Measurements from ENCODE around the gene LAGE3. TPM values are rescaled to one million over a fixed set of nuclear protein-coding genes. Genes with fewer than 3 reads are reported as not detected.

The LAGE3 gene
- total and polyA plus RNA-seq, 10 donors, result 11.8 to 27.7 (median 19.4) TPM

- no peaks in the 10 kb centered on the region for H3K9me3 ChIP-seq
- TF ChIP-seq POLR2A (IDR thresholded peaks at IDR 0.05) (no peak), POLR2AphosphoS5 (IDR thresholded peaks at IDR 0.05) (no peak), CTCF (IDR thresholded peaks at IDR 0.05 in 8 of 11, conservative IDR thresholded peaks at IDR 0.05 in 3 of 11) (no peak)
- no peaks in the 10 kb centered on the region for H3K27me3 ChIP-seq (replicated peaks in 1 of 7)
- 62 to 77% (median 67%) methylated on average over 23 to 24 of the region's 24 CpGs for WGBS, 5 donors
- peak overlapping the region in 6 of 8 donors; percentile 40 to 70 (median 52) for H3K4me3 ChIP-seq
- DNase-seq, result peak; percentile 79
- intact Hi-C loops (cut with DNase I; ENCODE audit: low total_unique reads), result no loop called here
- H3K36me3 ChIP-seq, result peaks cover 0 to 4% (median 0%) of the 10 kb centered on the region in 6 donors
- H3K4me1 ChIP-seq, result peaks cover 0 to 24% (median 8%) of the 10 kb centered on the region in 6 donors
- H3K27ac ChIP-seq, result peak overlapping the region; percentile 75 to 92 (median 88)
Measured at GRCh38 chrX:154477891-154478477, 1.1 kb downstream of the LAGE3 start.

GRCh38 chrX:154476821-154477220 is 2.3 kb downstream of the LAGE3 start:
- Histone ChIP-seq H3K27ac (no peak overlapping the region), H3K36me3 (peaks cover 0 to 16% (median 0%) of the 10 kb centered on the region in 6 donors), H3K4me1 (peaks cover 0 to 24% (median 8%) of the 10 kb centered on the region in 6 donors), H3K4me3 (no peak overlapping the region), H3K27me3 (replicated peaks in 1 of 7) (no peaks in the 10 kb centered on the region), H3K9me3 (no peaks in the 10 kb centered on the region)
- no peak for DNase-seq
- TF ChIP-seq POLR2AphosphoS5 (IDR thresholded peaks at IDR 0.05) (no peak), POLR2A (IDR thresholded peaks at IDR 0.05) (no peak), CTCF (IDR thresholded peaks at IDR 0.05 in 8 of 11, conservative IDR thresholded peaks at IDR 0.05 in 3 of 11) (no peak)
- intact Hi-C loops (cut with DNase I; ENCODE audit: low total_unique reads), result no loop called here
- 83 to 91% (median 86%) methylated on average over 8 of the region's 8 CpGs for WGBS, 5 donors

- 78 to 95% (median 89%) methylated on average over 6 to 7 of the region's 7 CpGs for WGBS, 5 donors
- no peak for DNase-seq
- intact Hi-C loops (cut with DNase I; ENCODE audit: low total_unique reads), result no loop called here
- Histone ChIP-seq H3K4me1 (peaks cover 0 to 15% (median 5%) of the 10 kb centered on the region in 6 donors), H3K9me3 (no peaks in the 10 kb centered on the region), H3K4me3 (no peak overlapping the region), H3K36me3 (peaks cover 0 to 47% (median 21%) of the 10 kb centered on the region in 6 donors), H3K27me3 (replicated peaks in 1 of 7) (no peaks in the 10 kb centered on the region), H3K27ac (no peak overlapping the region)
- TF ChIP-seq POLR2A (IDR thresholded peaks at IDR 0.05) (no peak), POLR2AphosphoS5 (IDR thresholded peaks at IDR 0.05) (no peak)
Measured at GRCh38 chrX:154473683-154474082, 5.4 kb downstream of the LAGE3 start.

- Histone ChIP-seq H3K4me3 (no peak overlapping the region), H3K27me3 (replicated peaks in 1 of 7) (no peaks in the 10 kb centered on the region), H3K36me3 (peaks cover 0 to 54% (median 26%) of the 10 kb centered on the region in 6 donors), H3K4me1 (peaks cover 0 to 8% (median 2%) of the 10 kb centered on the region in 6 donors), H3K9me3 (no peaks in the 10 kb centered on the region), H3K27ac (no peak overlapping the region)
- WGBS, 5 donors, result 73 to 87% (median 80%) methylated on average over 16 to 28 of the region's 28 CpGs
- intact Hi-C loops (cut with DNase I; ENCODE audit: low total_unique reads), result no loop called here
- TF ChIP-seq POLR2A (IDR thresholded peaks at IDR 0.05) (no peak), POLR2AphosphoS5 (IDR thresholded peaks at IDR 0.05) (no peak), CTCF (IDR thresholded peaks at IDR 0.05 in 8 of 11, conservative IDR thresholded peaks at IDR 0.05 in 3 of 11) (no peak)
- no peak for DNase-seq
Measured at GRCh38 chrX:154472685-154473632, 6.1 kb downstream of the LAGE3 start.

Measured in spleen (tissue), 11 donors.